Right ventricle myocardium superior (tissue), 1 donor: ENCODE data around the gene HSD17B12. TPM values are rescaled to one million over a fixed set of nuclear protein-coding genes. Genes with fewer than 3 reads are reported as not detected.
A peak's percentile ranks its signal among the peaks of the same experiment; 100 is the strongest.

Source experiments
- ATAC-seq: fragments of 200-7000 bp; cut with Tn5 transposase; one replicate; pipeline ENCODE4 v1.9.1; 2020; ENCODE audit warnings: mild to moderate bottlenecking; ENCODE audit not compliant: poor library complexity
- DNase-seq: peaks from one replicate; pipeline ENCODE4 v3.0.0-alpha.2; 2020
- intact Hi-C: fragments of 100-400 bp; cut with DNase I; formaldehyde crosslinking; loops from one replicate; pipeline ENCODE4 v1.11.2; 2022
- total RNA-seq: library from RNA; stranded (reverse); fragmentation: NEBNext Ultra II Directional; extraction: Animal tissue kit (Norgen Biotek cat#: 25700); gene quantifications from one replicate; pipeline ENCODE4 v1.2.1, GENCODE V29; 2021
- donor health status: DM: no; HTN: yes; CAD: no; lungs with severe emphysema.

The HSD17B12 gene
- total RNA-seq, 1 donor from 2014 or later: 63.3 TPM

DNA sequence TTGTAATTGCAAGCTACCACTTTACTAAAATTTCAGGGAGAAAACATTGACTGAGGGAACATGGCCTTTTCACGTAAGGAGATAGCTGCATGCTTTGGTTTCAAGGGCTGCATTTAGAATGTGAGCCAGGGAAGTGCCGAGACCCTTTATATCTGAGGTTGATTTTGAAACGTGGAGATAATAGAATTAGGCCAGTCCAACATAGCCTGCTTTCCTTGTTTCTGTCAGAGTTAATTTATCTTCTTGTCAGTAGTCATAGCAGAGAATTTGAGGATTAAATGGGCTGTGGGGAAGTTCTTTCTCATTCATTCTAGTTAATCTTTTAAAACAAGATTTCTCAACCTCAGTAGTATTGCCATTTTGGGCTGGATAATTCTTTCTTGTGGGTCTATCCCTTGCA is 212.3 kb downstream of the HSD17B12 start:
- ATAC-seq (no peak), DNase-seq (no peak)
- intact Hi-C loops: loop anchor here (10.0 kb wide), 1 partner anchor 52 kb away; the partner anchor contains the start of gene C11orf96

DNA sequence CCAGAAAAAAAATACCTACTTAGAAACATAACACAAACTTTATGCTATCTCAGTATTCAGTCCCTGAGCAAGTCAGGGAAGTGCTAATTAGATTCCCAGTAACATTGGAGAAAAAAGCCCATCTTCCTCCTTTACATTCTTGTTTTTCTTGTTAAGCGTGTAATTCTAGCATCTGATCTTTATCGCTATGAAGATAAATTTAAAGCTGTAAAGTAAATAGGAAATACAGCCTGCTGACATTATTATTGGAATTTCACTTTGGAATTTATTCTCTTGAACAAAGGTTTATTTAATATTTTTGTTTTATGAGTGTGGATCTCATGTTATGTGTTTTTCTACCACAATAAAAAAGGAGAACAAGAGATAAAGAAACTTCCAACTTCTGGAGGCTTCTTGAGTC is 214.0 kb downstream of the HSD17B12 start:
- intact Hi-C loops: loop anchor here (10.0 kb wide), 1 partner anchor 50 kb away; the partner anchor contains the start of gene C11orf96
- DNase-seq (no peak), ATAC-seq (no peak)

DNA sequence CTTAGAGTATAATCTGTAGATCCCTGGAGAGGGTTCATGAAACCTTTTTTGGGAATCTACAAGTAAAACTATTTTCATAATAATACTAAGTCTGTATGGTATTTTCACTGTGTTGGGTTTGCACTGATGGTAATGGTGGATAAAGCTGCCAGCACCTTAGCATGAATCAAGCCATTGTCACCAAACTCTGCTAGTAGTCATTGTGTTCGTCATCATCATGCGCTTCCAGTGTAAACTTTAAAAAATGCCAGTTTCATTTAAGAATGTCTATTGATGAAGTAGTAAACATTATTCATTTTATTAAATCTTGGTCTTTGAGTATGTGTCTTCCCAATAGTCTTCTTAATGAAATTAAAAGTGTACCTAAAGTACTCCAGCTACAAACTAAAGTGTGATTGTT is 215.1 kb downstream of the HSD17B12 start:
- ATAC-seq (no peak), DNase-seq (no peak)
- intact Hi-C loops: loop anchor here (10.0 kb wide), 1 partner anchor 49 kb away; the partner anchor contains the start of gene C11orf96

DNA sequence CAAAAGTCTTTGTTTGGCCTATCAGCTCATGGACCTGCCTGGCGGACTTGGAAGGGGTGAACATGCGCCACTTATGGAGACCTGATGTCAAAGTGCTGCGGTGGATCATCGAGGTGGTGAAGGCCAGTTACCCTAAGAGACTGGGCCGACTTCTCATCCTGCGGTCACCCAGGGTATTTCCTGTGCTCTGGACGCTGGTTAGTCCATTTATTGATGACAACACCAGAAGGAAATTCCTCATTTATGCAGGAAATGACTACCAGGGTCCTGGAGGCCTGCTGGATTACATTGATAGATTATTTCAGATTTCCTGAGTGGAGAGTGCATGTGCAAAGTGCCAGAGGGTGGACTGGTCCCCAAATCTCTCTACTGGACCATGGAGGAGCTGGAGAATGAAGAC is 218.0 kb downstream of the HSD17B12 start:
- no peak for DNase-seq
- intact Hi-C loops: loop anchor here (10.0 kb wide), 1 partner anchor 46 kb away; the partner anchor contains the start of gene C11orf96
- no peak for ATAC-seq

DNA sequence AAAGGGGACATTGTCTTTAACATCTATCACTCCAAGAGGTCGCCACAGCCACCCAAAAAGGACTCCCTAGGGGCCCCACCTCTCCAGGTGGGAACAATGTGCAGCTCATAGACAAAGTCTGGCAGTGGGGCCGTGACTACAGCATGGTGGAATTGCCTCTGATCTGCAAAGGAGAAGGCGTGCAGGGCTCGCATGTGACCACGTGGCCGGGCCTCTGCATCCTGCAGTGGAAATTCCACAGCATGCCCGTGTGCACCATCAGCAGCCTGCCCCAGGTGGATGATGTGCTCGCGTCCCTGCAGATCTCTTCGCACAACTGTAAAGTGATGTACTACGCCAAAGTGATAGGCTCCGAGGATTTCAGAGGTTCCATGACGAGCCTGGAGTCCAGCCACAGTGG is 218.6 kb downstream of the HSD17B12 start:
- intact Hi-C loops: loop anchor here (10.0 kb wide), 1 partner anchor 46 kb away; the partner anchor contains the start of gene C11orf96
- DNase-seq (no peak), ATAC-seq (no peak)

DNA sequence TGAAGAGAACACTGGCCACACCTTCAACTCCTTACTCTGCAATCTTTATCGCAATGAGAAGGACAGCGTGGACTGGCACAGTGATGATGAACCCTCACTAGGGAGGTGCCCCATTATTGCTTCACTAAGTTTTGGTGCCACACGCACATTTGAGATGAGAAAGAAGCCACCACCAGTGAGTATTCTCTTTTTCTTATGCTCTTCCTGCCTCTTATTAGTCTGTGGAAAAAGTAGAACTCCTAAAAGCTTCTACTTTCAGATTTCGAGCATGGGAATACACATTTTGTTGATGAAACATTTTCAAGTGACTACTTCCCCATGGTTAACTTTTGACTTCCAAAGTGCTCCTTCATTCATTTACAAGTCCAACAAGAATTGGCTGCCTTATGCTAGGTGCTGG is 221.0 kb downstream of the HSD17B12 start:
- DNase-seq (no peak), ATAC-seq (no peak)
- intact Hi-C loops: no loop called here

DNA sequence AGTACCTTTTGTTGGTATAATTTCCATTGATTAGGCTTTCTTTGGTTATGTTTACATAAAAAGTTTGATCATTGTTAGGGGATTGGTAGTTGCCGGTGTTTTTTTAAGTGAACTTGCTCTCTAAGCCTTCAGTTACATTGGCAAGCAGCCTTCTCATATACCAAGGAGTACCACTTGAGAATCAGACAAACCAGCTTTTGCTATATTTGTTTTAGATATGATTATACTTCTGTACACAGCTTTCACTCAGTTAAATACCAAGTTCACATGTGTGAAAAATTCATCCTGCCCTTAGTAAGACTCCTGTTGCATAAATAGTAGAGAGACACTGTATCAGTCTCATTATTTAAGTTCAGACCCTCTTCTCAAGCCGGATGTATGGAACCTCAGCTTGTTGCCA is 222.5 kb downstream of the HSD17B12 start:
- DNase-seq: no peak
- ATAC-seq: no peak
- intact Hi-C loops: no loop called here

DNA sequence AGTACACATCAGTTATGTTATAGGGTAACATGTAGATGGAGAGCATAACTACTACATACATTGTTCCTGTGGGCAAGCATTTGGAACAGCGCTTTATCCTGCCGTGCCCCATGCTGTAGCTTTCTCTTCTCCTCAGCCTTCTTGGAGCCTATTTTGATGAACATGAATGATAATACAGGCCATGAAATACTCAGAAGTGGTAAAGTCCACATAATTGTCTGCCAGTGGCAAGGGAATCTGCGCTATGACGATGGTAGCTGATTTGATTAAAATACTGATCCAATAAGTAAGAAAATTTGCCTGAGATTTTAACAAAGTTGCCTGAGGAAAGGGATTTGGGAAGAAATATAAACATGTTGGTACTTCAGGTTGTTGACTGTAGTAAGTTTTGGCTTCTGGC is 223.4 kb downstream of the HSD17B12 start:
- ATAC-seq: no peak
- no peak for DNase-seq
- intact Hi-C loops: no loop called here

DNA sequence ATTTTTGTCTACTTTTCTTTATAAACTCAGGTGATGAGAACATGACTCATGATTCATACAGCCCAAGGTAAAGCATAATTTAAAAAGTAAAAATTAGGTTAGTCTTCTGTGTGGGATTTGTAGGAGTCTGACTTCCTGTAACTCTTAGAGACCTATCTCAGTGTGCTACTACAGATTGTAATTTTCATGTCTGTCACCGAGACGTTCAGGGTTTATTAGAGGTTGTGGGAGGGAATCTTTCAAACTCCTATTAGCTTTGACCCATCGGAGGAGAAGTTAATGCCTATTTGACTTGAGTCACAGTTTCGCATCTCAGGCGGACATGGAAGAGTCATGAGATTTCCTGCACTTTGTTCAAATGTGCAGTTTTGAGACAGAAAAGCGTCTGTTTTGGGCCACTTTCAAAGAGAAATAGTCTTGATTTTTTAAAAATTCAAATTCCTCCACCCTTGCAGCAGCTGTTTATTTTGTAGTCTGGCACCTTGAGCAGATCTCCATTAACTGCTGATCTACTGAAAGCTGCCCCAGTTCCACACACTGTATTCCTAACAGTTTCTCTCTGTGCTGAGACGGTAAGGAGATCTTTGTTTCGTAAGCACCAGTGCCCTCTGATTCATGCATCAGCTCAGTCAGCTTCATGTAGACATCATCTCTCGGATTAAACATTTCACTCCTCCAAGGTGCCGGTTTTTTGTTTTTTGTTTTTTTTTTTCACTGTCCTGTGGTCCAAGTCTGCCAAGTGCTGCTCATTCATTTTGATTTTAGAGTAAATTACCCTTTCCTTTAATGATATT is 224.4 kb downstream of the HSD17B12 start:
- intact Hi-C loops: no loop called here
- DNase-seq (no peak), ATAC-seq (peak; percentile 56)

DNA sequence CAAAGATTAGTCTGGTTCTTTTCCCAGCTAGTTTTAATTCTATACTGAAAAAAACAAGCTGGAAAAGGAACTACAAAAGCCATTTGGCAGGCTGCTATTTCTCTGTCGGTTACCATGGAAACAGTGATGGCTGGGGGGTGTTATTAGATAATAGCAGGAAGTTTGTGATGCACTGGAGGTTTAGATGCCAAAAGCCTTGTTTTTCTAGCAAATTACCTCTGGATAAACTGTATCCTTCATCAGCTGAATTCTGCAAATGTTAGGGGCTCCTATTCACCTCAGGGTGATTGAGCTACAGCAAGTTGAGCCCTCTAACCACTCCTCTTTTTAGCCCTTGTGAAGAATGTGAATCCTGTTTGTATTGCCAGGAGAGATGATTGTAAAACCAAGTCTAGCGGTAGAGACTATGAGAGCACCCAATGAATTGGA is 225.3 kb downstream of the HSD17B12 start:
- intact Hi-C loops: no loop called here
- ATAC-seq: peak; percentile 57
- no peak for DNase-seq

Other genes starting within 250 kb of the HSD17B12 start
- gene ALKBH3, start 200.1 kb downstream of the HSD17B12 start, total RNA-seq: 14.7 TPM